ENCODE measurements around the gene FAXDC2. TPM values are rescaled to one million over a fixed set of nuclear protein-coding genes. Genes with fewer than 3 reads are reported as not detected.

The FAXDC2 gene
- total RNA-seq, 1 experiment from 2014 or later, result 0.39 TPM

DNA sequence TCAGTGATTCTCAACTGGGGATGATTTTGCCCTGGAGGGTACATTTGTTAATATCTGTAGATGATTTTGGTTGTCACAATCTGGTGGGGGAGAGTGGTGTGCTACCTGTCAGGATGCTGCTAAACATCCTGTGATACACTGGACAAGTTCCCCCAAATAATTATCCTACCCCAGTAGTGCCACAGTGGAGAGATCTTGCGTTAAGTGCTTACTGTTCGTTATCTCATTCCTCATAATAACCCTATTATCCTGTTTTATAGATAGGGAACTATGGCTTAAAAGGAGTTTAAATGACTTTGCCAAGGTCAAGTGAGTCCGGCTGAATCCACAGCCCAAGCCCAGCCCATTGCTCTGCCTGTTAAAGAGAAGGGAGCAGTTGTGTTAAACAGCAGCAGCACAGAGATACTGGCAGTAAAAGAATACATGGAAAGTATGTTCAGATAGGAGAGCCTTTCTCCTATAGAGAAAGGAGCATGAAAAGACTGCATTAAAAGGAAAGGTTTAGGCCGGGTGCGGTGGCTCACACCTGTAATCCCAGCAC lies 23.5 kb upstream of the FAXDC2 start:
- ATAC-seq (no peak), DNase-seq (ENCODE audit: low read depth, low spot score) (no peak)
- Histone ChIP-seq H3K4me3 (ENCODE audit: low read depth in 2 of 2, low read length in 2 of 2) (no peak overlapping the region), H3K4me1 (ENCODE audit: control insufficient read depth, insufficient read depth, low read length) (no peaks in the 10 kb centered on the region), H3K36me3 (ENCODE audit: control insufficient read depth, insufficient read depth, low read length) (peaks cover 22% of the 10 kb centered on the region), H3K27me3 (ENCODE audit: control insufficient read depth, insufficient read depth, low read length) (no peaks in the 10 kb centered on the region), H3K27ac (ENCODE audit: low read length) (no peak overlapping the region), H3K9me3 (ENCODE audit: control insufficient read depth, insufficient read depth, low read depth, low read length) (peaks cover 4% of the 10 kb centered on the region)
- TF ChIP-seq, protein P1, sequence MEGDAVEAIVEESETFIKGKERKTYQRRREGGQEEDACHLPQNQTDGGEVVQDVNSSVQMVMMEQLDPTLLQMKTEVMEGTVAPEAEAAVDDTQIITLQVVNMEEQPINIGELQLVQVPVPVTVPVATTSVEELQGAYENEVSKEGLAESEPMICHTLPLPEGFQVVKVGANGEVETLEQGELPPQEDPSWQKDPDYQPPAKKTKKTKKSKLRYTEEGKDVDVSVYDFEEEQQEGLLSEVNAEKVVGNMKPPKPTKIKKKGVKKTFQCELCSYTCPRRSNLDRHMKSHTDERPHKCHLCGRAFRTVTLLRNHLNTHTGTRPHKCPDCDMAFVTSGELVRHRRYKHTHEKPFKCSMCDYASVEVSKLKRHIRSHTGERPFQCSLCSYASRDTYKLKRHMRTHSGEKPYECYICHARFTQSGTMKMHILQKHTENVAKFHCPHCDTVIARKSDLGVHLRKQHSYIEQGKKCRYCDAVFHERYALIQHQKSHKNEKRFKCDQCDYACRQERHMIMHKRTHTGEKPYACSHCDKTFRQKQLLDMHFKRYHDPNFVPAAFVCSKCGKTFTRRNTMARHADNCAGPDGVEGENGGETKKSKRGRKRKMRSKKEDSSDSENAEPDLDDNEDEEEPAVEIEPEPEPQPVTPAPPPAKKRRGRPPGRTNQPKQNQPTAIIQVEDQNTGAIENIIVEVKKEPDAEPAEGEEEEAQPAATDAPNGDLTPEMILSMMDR (IDR thresholded peaks at IDR 0.05), result no peak
- TF ChIP-seq TCF7L2 (IDR thresholded peaks at IDR 0.05; ENCODE audit: low read depth, low read length) (no peak), POLR2AphosphoS5 (IDR thresholded peaks at IDR 0.05; ENCODE audit: low read depth, low read length) (no peak), SIN3A (IDR thresholded peaks at IDR 0.05; ENCODE audit: borderline replicate concordance, insufficient read depth, low read depth, low read length) (no peak)
- TF ChIP-seq, protein P2, sequence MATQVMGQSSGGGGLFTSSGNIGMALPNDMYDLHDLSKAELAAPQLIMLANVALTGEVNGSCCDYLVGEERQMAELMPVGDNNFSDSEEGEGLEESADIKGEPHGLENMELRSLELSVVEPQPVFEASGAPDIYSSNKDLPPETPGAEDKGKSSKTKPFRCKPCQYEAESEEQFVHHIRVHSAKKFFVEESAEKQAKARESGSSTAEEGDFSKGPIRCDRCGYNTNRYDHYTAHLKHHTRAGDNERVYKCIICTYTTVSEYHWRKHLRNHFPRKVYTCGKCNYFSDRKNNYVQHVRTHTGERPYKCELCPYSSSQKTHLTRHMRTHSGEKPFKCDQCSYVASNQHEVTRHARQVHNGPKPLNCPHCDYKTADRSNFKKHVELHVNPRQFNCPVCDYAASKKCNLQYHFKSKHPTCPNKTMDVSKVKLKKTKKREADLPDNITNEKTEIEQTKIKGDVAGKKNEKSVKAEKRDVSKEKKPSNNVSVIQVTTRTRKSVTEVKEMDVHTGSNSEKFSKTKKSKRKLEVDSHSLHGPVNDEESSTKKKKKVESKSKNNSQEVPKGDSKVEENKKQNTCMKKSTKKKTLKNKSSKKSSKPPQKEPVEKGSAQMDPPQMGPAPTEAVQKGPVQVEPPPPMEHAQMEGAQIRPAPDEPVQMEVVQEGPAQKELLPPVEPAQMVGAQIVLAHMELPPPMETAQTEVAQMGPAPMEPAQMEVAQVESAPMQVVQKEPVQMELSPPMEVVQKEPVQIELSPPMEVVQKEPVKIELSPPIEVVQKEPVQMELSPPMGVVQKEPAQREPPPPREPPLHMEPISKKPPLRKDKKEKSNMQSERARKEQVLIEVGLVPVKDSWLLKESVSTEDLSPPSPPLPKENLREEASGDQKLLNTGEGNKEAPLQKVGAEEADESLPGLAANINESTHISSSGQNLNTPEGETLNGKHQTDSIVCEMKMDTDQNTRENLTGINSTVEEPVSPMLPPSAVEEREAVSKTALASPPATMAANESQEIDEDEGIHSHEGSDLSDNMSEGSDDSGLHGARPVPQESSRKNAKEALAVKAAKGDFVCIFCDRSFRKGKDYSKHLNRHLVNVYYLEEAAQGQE (IDR thresholded peaks at IDR 0.05; ENCODE audit: insufficient read depth in 1 of 2, low read depth in 2 of 2, low read length in 1 of 2), result no peak
- ChIA-PET POLR2A (no interaction called here), CTCF (no interaction called here)
- BruUV-seq (replicated peaks), result no TSS peak
- intact Hi-C loops (cut with micrococcal nuclease; ENCODE audit: unreplicated experiment), result no loop called here
- in situ Hi-C loops (cut with HindIII; ENCODE audit: low pct_unique_long_range_greater_than_20kb, low sequenced_read_pairs), result no loop called here

- ChIA-PET POLR2A (interaction anchor here (0.7 kb wide), 1 partner anchor 1138 kb away, joined by 5 read pairs; no protein-coding TSS in a partner anchor), CTCF (interaction anchor here (0.6 kb wide), 1 partner anchor 15 kb away, joined by 5 read pairs; no protein-coding TSS in a partner anchor)
- Histone ChIP-seq H3K36me3 (ENCODE audit: control insufficient read depth, insufficient read depth, low read length) (peaks cover 25% of the 10 kb centered on the region), H3K4me1 (ENCODE audit: control insufficient read depth, insufficient read depth, low read length) (no peaks in the 10 kb centered on the region), H3K9me3 (ENCODE audit: control insufficient read depth, insufficient read depth, low read depth, low read length) (no peaks in the 10 kb centered on the region), H3K27me3 (ENCODE audit: control insufficient read depth, insufficient read depth, low read length) (no peaks in the 10 kb centered on the region), H3K4me3 (ENCODE audit: low read depth in 2 of 2, low read length in 2 of 2) (no peak overlapping the region), H3K27ac (ENCODE audit: low read length) (no peak overlapping the region)
- DNase-seq (ENCODE audit: low read depth, low spot score), result no peak
- TF ChIP-seq, protein P2 (IDR thresholded peaks at IDR 0.05; ENCODE audit: insufficient read depth in 1 of 2, low read depth in 2 of 2, low read length in 1 of 2), result no peak
- TF ChIP-seq POLR2AphosphoS5 (IDR thresholded peaks at IDR 0.05; ENCODE audit: low read depth, low read length), result no peak
- TF ChIP-seq, protein P1 (IDR thresholded peaks at IDR 0.05), result no peak
- TF ChIP-seq SIN3A (IDR thresholded peaks at IDR 0.05; ENCODE audit: borderline replicate concordance, insufficient read depth, low read depth, low read length), result no peak
- no peak for TF ChIP-seq TCF7L2 (IDR thresholded peaks at IDR 0.05; ENCODE audit: low read depth, low read length)
- in situ Hi-C loops (cut with HindIII; ENCODE audit: low pct_unique_long_range_greater_than_20kb, low sequenced_read_pairs), result no loop called here
- no TSS peak for BruUV-seq (replicated peaks)
- intact Hi-C loops (cut with micrococcal nuclease; ENCODE audit: unreplicated experiment), result no loop called here
- no peak for ATAC-seq
Measured at GRCh38 chr5:154871734-154872133, 21.3 kb upstream of the FAXDC2 start.
